Common myeloid progenitor, CD34-positive (primary cell): ENCODE data around the gene JAM2.
"Not testable (repeated sequence)": the region's sequence is repeated elsewhere in the genome, so short reads cannot be mapped to it uniquely, and the experiment has no call there.

ENCODE experiments used
- CTCF ChIA-PET: fragments of 350-600 bp; sonication (Branson Sonifier 250); formaldehyde crosslinking; loops from one replicate; lab custom pipeline; 2021; ENCODE audit warnings: antibody characterized with exemption; lab: Charles Lee
- POLR2A ChIA-PET: fragments of 350-600 bp; sonication (Branson Sonifier 250); formaldehyde crosslinking; loops from one replicate; lab custom pipeline; 2021; ENCODE audit warnings: antibody characterized with exemption; lab: Charles Lee
- DNase-seq, 3 donors: peaks; one replicate each; pipeline versions ENCODE4 v3.0.0 to v3.0.0-alpha.2; 2013
- H3K27ac ChIP-seq, 2 experiments: 1 replicate in 1 of 2; 2 replicates in 1 of 2; pipeline ENCODE4 v1.7.0; 2013; ENCODE audit warnings: inconsistent platforms in 2 of 2, low read length in 2 of 2, mild to moderate bottlenecking in 2 of 2, low read depth in 1 of 2, moderate library complexity in 1 of 2; ENCODE audit not compliant: severe bottlenecking in 2 of 2, insufficient read depth in 1 of 2, poor library complexity in 1 of 2
- H3K27me3 ChIP-seq, 5 experiments: replicated peaks in 2 of 5; 1 replicate in 3 of 5; 2 replicates in 2 of 5; pipeline versions ENCODE4 v1.6.1 to v1.7.0; 2013; ENCODE audit warnings: low read length in 4 of 5, mild to moderate bottlenecking in 2 of 5, moderate library complexity in 2 of 5, inconsistent platforms in 1 of 5; ENCODE audit not compliant: insufficient read depth in 5 of 5, control insufficient read depth in 4 of 5
- H3K36me3 ChIP-seq, 4 experiments: 1 replicate in 2 of 4; 2 replicates in 2 of 4; pipeline versions ENCODE4 v1.6.1 to v1.7.0; 2013; ENCODE audit warnings: low read length in 3 of 4, control low read depth in 1 of 4, mild to moderate bottlenecking in 1 of 4; ENCODE audit not compliant: control insufficient read depth in 4 of 4, insufficient read depth in 4 of 4
- H3K4me1 ChIP-seq, 4 experiments: 1 replicate in 3 of 4; 2 replicates in 1 of 4; pipeline versions ENCODE4 v1.6.1 to v1.7.1; 2013; ENCODE audit warnings: low read length in 3 of 4, mild to moderate bottlenecking in 3 of 4, control low read depth in 1 of 4, inconsistent platforms in 1 of 4, moderate library complexity in 1 of 4; ENCODE audit not compliant: control insufficient read depth in 4 of 4, insufficient read depth in 4 of 4; ENCODE audit errors: control extremely low read depth in 1 of 4
- H3K4me3 ChIP-seq, 7 experiments: 1 replicate in 4 of 7; 2 replicates in 3 of 7; pipeline versions ENCODE4 v1.5.1 to v1.7.0; 2013; ENCODE audit warnings: mild to moderate bottlenecking in 7 of 7, low read length in 6 of 7, moderate library complexity in 6 of 7, inconsistent platforms in 2 of 7, low read depth in 2 of 7, control low read depth in 1 of 7; ENCODE audit not compliant: insufficient read depth in 4 of 7, control insufficient read depth in 1 of 7; ENCODE audit errors: extremely low read depth in 1 of 7
- H3K9me3 ChIP-seq, 5 experiments: 1 replicate in 4 of 5; 2 replicates in 1 of 5; pipeline versions ENCODE4 v1.6.1 to v1.7.1; 2013; ENCODE audit warnings: low read length in 4 of 5, mild to moderate bottlenecking in 2 of 5, inconsistent platforms in 1 of 5, low read depth in 1 of 5, moderate library complexity in 1 of 5; ENCODE audit not compliant: control insufficient read depth in 4 of 5, insufficient read depth in 2 of 5; ENCODE audit errors: control extremely low read depth in 1 of 5
- WGBS: methylation state at CpG from one replicate; pipeline ENCODE4 v1.1.5; 2013; ENCODE audit not compliant: insufficient coverage; 5-methylcytosine and 5-hydroxymethylcytosine counted together

The JAM2 gene

GRCh38 chr21:25689226-25689625 is 50.2 kb downstream of the JAM2 start:
- Histone ChIP-seq H3K9me3 (no peaks in the 10 kb centered on the region), H3K36me3 (peaks cover 0 to 9% (median 2%) of the 10 kb centered on the region in 4 experiments), H3K4me3 (no peak overlapping the region), H3K27ac (no peak overlapping the region), H3K27me3 (no peaks in the 10 kb centered on the region), H3K4me1 (no peaks in the 10 kb centered on the region)
- CTCF ChIA-PET = interaction anchor here (1.3 kb wide), 1 partner anchor 10 kb away, joined by 5 read pairs; no protein-coding TSS in a partner anchor
- POLR2A ChIA-PET = no interaction called here
- WGBS = 100% methylated on average over 1 of the region's 1 CpG
- DNase-seq = no peak

- H3K4me1 ChIP-seq = no peaks in the 10 kb centered on the region
- DNase-seq = no peak
- H3K27ac ChIP-seq = no peak overlapping the region
- POLR2A ChIA-PET = no interaction called here
- H3K27me3 ChIP-seq = no peaks in the 10 kb centered on the region
- no peaks in the 10 kb centered on the region for H3K9me3 ChIP-seq
- WGBS = no CpG with 5 or more reads among the region's 3 CpGs
- H3K4me3 ChIP-seq = no peak overlapping the region
- peaks cover 0 to 11% (median 2%) of the 10 kb centered on the region in 4 experiments for H3K36me3 ChIP-seq
- CTCF ChIA-PET = interaction anchor here (1.2 kb wide), 1 partner anchor 9 kb away, joined by 3 read pairs; no protein-coding TSS in a partner anchor
Observed at GRCh38 chr21:25691976-25692375, 52.9 kb downstream of the JAM2 start.

- H3K27me3 ChIP-seq, POLR2A ChIA-PET, H3K27ac ChIP-seq, H3K36me3 ChIP-seq, CTCF ChIA-PET, H3K4me1 ChIP-seq, H3K9me3 ChIP-seq, DNase-seq, H3K4me3 ChIP-seq: not testable (repeated sequence)
- WGBS = 100% methylated on average over 4 of the region's 36 CpGs
Observed at GRCh38 chr21:25695461-25695860, 56.4 kb downstream of the JAM2 start.

GRCh38 chr21:25700741-25701140 is 61.7 kb downstream of the JAM2 start:
- H3K4me3 ChIP-seq = no peak overlapping the region

GRCh38 chr21:25701529-25701928 is 62.5 kb downstream of the JAM2 start:
- CTCF ChIA-PET = interaction anchor here (0.6 to 1.8 kb wide), 3 partner anchors 17 to 93 kb away, joined by 3 to 6 read pairs (median 3); no protein-coding TSS in a partner anchor

More at GRCh38 chr21:25700741-25701140, 61.7 kb downstream of the JAM2 start:
- Histone ChIP-seq H3K9me3 (no peaks in the 10 kb centered on the region), H3K27ac (no peak overlapping the region), H3K36me3 (peaks cover 0 to 2% (median 0%) of the 10 kb centered on the region in 4 experiments), H3K27me3 (no peaks in the 10 kb centered on the region), H3K4me1 (peaks cover 0 to 2% (median 0%) of the 10 kb centered on the region in 4 experiments)
- no peak for DNase-seq
- ChIA-PET POLR2A (interaction anchor here (0.6 to 0.7 kb wide), 2 partner anchors 59 to 115 kb away, joined by 3 read pairs; no protein-coding TSS in a partner anchor), CTCF (interaction anchor here (0.7 to 2.3 kb wide), 4 partner anchors 9 to 93 kb away, joined by 3 to 6 read pairs (median 4); no protein-coding TSS in a partner anchor)
- no CpG with 5 or more reads among the region's 1 CpG for WGBS

GRCh38 chr21:25708467-25709065 is 69.5 kb downstream of the JAM2 start:
- 64% methylated on average over 5 of the region's 7 CpGs for WGBS
- CTCF ChIA-PET = interaction anchor here (0.9 to 3.7 kb wide), 5 partner anchors 10 to 101 kb away, joined by 3 to 38 read pairs (median 4); partner anchors contain the start of gene MRPL39

More at GRCh38 chr21:25701529-25701928, 62.5 kb downstream of the JAM2 start:
- Histone ChIP-seq H3K4me1 (peaks cover 0 to 2% (median 0%) of the 10 kb centered on the region in 4 experiments), H3K36me3 (no peaks in the 10 kb centered on the region), H3K27ac (no peak overlapping the region), H3K27me3 (no peaks in the 10 kb centered on the region), H3K9me3 (no peaks in the 10 kb centered on the region), H3K4me3 (no peak overlapping the region)
- POLR2A ChIA-PET = no interaction called here
- no peak for DNase-seq
- WGBS = no CpG with 5 or more reads among the region's 4 CpGs

GRCh38 chr21:25709684-25710265 is 70.7 kb downstream of the JAM2 start:
- no peak for DNase-seq
- CTCF ChIA-PET = interaction anchor here (0.9 to 1.5 kb wide), 2 partner anchors 89 to 101 kb away, joined by 3 to 8 read pairs; no protein-coding TSS in a partner anchor
- Histone ChIP-seq H3K27ac (no peak overlapping the region), H3K36me3 (peaks cover 0 to 5% (median 2%) of the 10 kb centered on the region in 4 experiments), H3K4me1 (no peaks in the 10 kb centered on the region), H3K4me3 (no peak overlapping the region), H3K27me3 (no peaks in the 10 kb centered on the region), H3K9me3 (no peaks in the 10 kb centered on the region)
- 100% methylated on average over 2 of the region's 5 CpGs for WGBS
- POLR2A ChIA-PET = interaction anchor here (1.0 kb wide), 1 partner anchor 25 kb away, joined by 3 read pairs; the partner anchor contains the start of genes ATP5PF and GABPA

More at GRCh38 chr21:25708467-25709065, 69.5 kb downstream of the JAM2 start:
- Histone ChIP-seq H3K36me3 (peaks cover 0 to 4% (median 0%) of the 10 kb centered on the region in 4 experiments), H3K27me3 (no peaks in the 10 kb centered on the region), H3K4me1 (no peaks in the 10 kb centered on the region), H3K4me3 (no peak overlapping the region), H3K27ac (no peak overlapping the region), H3K9me3 (no peaks in the 10 kb centered on the region)
- peak; percentile 61 to 80 (median 76) for DNase-seq
- POLR2A ChIA-PET = no interaction called here
